Ishikawa (cell line): ENCODE results near the gene C1orf105.

ENCODE experiments used
- CEBPB ChIP-seq: IDR thresholded peaks from 2 replicates; pipeline ENCODE4 v1.6.1; 2012
- CREB1 ChIP-seq: IDR thresholded peaks from 2 replicates; pipeline ENCODE4 v1.6.1; 2012; ENCODE audit warnings: low read depth
- EGR1 ChIP-seq: IDR thresholded peaks from 2 replicates; pipeline ENCODE4 v1.6.1; 2012
- EP300 ChIP-seq: IDR thresholded peaks from 2 replicates; pipeline ENCODE4 v1.6.1; 2012; ENCODE audit warnings: borderline replicate concordance
- FOXM1 ChIP-seq: IDR thresholded peaks from 2 replicates; pipeline ENCODE4 v1.6.1; 2012; ENCODE audit warnings: low read depth, borderline replicate concordance
- RAD21 ChIP-seq: IDR thresholded peaks from 2 replicates; pipeline ENCODE4 v1.6.1; 2012; ENCODE audit warnings: low read depth
- TAF1 ChIP-seq: IDR thresholded peaks from 2 replicates; pipeline ENCODE4 v1.6.1; 2012; ENCODE audit warnings: low read depth, mild to moderate bottlenecking
- TEAD4 ChIP-seq: IDR thresholded peaks from 2 replicates; pipeline ENCODE4 v1.6.1; 2012
- ZBTB7A ChIP-seq: IDR thresholded peaks from 2 replicates; pipeline ENCODE4 v1.6.1; 2012; ENCODE audit warnings: low read depth
- TF ChIP-seq, protein P1 (sequence below): IDR thresholded peaks from 2 replicates; pipeline ENCODE4 v1.6.1; 2012; ENCODE audit warnings: low read depth, mild to moderate bottlenecking
- TF ChIP-seq, protein P2 (sequence below): IDR thresholded peaks from 2 replicates; pipeline ENCODE4 v1.6.1; 2012
- TF ChIP-seq, protein P3 (sequence below): IDR thresholded peaks from 2 replicates; pipeline ENCODE4 v1.6.1; 2012

DNA sequence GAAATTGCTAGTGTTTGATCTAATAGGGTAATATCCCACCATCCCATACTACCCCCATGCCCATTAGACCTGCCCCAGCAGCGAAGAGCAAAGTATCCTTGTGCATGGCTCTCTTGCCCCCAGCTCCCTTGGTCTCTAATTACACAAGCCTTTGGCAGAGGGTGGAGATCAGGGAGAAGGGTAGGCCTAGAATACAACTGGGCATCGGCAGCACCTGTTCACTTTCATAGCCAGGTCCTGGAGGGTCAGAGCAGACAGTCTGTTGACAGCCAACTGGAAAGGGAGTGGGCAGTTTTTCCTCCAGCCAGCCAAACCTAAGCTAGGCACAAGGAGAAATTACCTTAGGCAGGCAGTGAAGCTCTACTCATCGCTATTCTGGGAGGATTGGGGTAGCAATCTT lies 26.1 kb downstream of the C1orf105 start:
- TF ChIP-seq TEAD4 (no peak), FOXM1 (no peak), EP300 (no peak), RAD21 (no peak), EGR1 (no peak), TAF1 (no peak), CREB1 (no peak), CEBPB (no peak), ZBTB7A (no peak)
- TF ChIP-seq, protein P1, sequence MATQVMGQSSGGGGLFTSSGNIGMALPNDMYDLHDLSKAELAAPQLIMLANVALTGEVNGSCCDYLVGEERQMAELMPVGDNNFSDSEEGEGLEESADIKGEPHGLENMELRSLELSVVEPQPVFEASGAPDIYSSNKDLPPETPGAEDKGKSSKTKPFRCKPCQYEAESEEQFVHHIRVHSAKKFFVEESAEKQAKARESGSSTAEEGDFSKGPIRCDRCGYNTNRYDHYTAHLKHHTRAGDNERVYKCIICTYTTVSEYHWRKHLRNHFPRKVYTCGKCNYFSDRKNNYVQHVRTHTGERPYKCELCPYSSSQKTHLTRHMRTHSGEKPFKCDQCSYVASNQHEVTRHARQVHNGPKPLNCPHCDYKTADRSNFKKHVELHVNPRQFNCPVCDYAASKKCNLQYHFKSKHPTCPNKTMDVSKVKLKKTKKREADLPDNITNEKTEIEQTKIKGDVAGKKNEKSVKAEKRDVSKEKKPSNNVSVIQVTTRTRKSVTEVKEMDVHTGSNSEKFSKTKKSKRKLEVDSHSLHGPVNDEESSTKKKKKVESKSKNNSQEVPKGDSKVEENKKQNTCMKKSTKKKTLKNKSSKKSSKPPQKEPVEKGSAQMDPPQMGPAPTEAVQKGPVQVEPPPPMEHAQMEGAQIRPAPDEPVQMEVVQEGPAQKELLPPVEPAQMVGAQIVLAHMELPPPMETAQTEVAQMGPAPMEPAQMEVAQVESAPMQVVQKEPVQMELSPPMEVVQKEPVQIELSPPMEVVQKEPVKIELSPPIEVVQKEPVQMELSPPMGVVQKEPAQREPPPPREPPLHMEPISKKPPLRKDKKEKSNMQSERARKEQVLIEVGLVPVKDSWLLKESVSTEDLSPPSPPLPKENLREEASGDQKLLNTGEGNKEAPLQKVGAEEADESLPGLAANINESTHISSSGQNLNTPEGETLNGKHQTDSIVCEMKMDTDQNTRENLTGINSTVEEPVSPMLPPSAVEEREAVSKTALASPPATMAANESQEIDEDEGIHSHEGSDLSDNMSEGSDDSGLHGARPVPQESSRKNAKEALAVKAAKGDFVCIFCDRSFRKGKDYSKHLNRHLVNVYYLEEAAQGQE: no peak
- TF ChIP-seq, protein P2, sequence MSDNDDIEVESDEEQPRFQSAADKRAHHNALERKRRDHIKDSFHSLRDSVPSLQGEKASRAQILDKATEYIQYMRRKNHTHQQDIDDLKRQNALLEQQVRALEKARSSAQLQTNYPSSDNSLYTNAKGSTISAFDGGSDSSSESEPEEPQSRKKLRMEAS: no peak
- TF ChIP-seq, protein P3, sequence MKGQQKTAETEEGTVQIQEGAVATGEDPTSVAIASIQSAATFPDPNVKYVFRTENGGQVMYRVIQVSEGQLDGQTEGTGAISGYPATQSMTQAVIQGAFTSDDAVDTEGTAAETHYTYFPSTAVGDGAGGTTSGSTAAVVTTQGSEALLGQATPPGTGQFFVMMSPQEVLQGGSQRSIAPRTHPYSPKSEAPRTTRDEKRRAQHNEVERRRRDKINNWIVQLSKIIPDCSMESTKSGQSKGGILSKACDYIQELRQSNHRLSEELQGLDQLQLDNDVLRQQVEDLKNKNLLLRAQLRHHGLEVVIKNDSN: no peak
